IMR-90 (cell line): ENCODE data around the gene ALB. TPM values are rescaled to one million over a fixed set of nuclear protein-coding genes. Genes with fewer than 3 reads are reported as not detected.

Experiments used
- ATAC-seq: fragments of 200-7000 bp; cut with Tn5 transposase; 2 replicates; pipeline ENCODE4 v1.9.1; 2020; ENCODE audit warnings: low read depth, mild to moderate bottlenecking, moderate library complexity
- BruUV-seq: library from RNA; stranded (reverse); fragments of 400-500 nt; replicated peaks from 2 replicates; lab custom pipeline; 2021; lab: Mats Ljungman, UMichigan
- CTCF ChIA-PET: fragments of 300-600 bp; formaldehyde crosslinking; extraction: SDS; loops from one replicate; lab custom pipeline; 2021; ENCODE audit warnings: antibody characterized with exemption; lab: Yijun Ruan, JAX
- POLR2A ChIA-PET: fragments of 300-600 bp; sonication (Branson Sonifier 250); formaldehyde crosslinking; loops from one replicate; lab custom pipeline; 2022; ENCODE audit warnings: antibody characterized with exemption; ENCODE audit not compliant: unreplicated experiment; lab: Charles Lee
- DNase-seq: peaks from one replicate; pipeline ENCODE4 v3.0.0; 2013
- H2AFZ ChIP-seq: replicated peaks from 2 replicates; pipeline ENCODE3; 2013; ENCODE audit warnings: low read length, mild to moderate bottlenecking; ENCODE audit not compliant: poor library complexity
- H2AK5ac ChIP-seq: 2 replicates; pipeline ENCODE4 v1.6.1; 2013; ENCODE audit warnings: low read depth, low read length, inconsistent platforms
- H2AK9ac ChIP-seq: replicated peaks from 2 replicates; pipeline ENCODE3; 2013; ENCODE audit warnings: mild to moderate bottlenecking, low read depth, low read length, moderate library complexity; ENCODE audit not compliant: poor library complexity
- H2BK120ac ChIP-seq: 2 replicates; pipeline ENCODE4 v1.6.1; 2013; ENCODE audit warnings: low read depth, low read length, inconsistent platforms
- H2BK15ac ChIP-seq: 3 replicates; pipeline ENCODE4 v1.6.1; 2013; ENCODE audit warnings: low read depth, low read length, inconsistent platforms
- H2BK20ac ChIP-seq: 2 replicates; pipeline ENCODE4 v1.6.1; 2013; ENCODE audit warnings: low read depth, mild to moderate bottlenecking, inconsistent platforms, low read length, moderate library complexity
- H2BK5ac ChIP-seq: 2 replicates; pipeline ENCODE4 v1.6.1; 2013; ENCODE audit warnings: mild to moderate bottlenecking, low read depth, low read length, inconsistent platforms; ENCODE audit not compliant: poor library complexity, severe bottlenecking
- H3K14ac ChIP-seq: replicated peaks from 2 replicates; pipeline ENCODE4 v1.6.1; 2013; ENCODE audit warnings: low read depth, low read length, inconsistent platforms
- H3K18ac ChIP-seq: 2 replicates; pipeline ENCODE4 v1.6.1; 2013; ENCODE audit warnings: low read depth, low read length, control low read depth
- H3K23ac ChIP-seq: 2 replicates; pipeline ENCODE4 v1.6.1; 2013; ENCODE audit warnings: low read depth, low read length, inconsistent platforms
- H3K27ac ChIP-seq: 2 replicates; pipeline ENCODE4 v1.5.1; 2013; ENCODE audit warnings: mild to moderate bottlenecking, control low read depth, low read length; ENCODE audit not compliant: insufficient read depth
- H3K27me3 ChIP-seq: 2 replicates; pipeline ENCODE4 v1.6.1; 2013; ENCODE audit warnings: low read length; ENCODE audit not compliant: control insufficient read depth, insufficient read depth
- H3K36me3 ChIP-seq: 2 replicates; pipeline ENCODE4 v1.6.1; 2013; ENCODE audit warnings: low read length, mixed read lengths; ENCODE audit not compliant: control insufficient read depth, insufficient read depth
- H3K4ac ChIP-seq: 2 replicates; pipeline ENCODE4 v1.6.1; 2013; ENCODE audit warnings: low read depth, low read length, inconsistent platforms
- H3K4me1 ChIP-seq: 2 replicates; pipeline ENCODE4 v1.6.1; 2013; ENCODE audit warnings: low read length, mixed read lengths; ENCODE audit not compliant: control insufficient read depth, insufficient read depth
- H3K4me2 ChIP-seq: 2 replicates; pipeline ENCODE4 v1.6.1; 2013; ENCODE audit warnings: low read depth, mild to moderate bottlenecking, control low read depth, low read length, moderate library complexity
- H3K4me3 ChIP-seq: 2 replicates; pipeline ENCODE4 v1.5.1; 2013; ENCODE audit warnings: low read depth, mild to moderate bottlenecking, control low read depth, low read length, moderate library complexity; ENCODE audit not compliant: insufficient read depth
- H3K56ac ChIP-seq: 2 replicates; pipeline ENCODE4 v1.6.1; 2013; ENCODE audit warnings: low read length, inconsistent platforms; ENCODE audit not compliant: insufficient read depth; ENCODE audit errors: extremely low read depth
- H3K79me1 ChIP-seq, 2 experiments: 2 replicates each; pipeline ENCODE4 v1.6.1; 2013; ENCODE audit warnings: low read length in 2 of 2, inconsistent platforms in 1 of 2, low read depth in 1 of 2
- H3K9ac ChIP-seq: 2 replicates; pipeline ENCODE4 v1.6.1; 2013; ENCODE audit warnings: low read depth, low read length, control low read depth
- H3K9me1 ChIP-seq: 2 replicates; pipeline ENCODE4 v1.6.1; 2013; ENCODE audit warnings: low read length, inconsistent platforms; ENCODE audit not compliant: insufficient read depth
- H3K9me3 ChIP-seq: 2 replicates; pipeline ENCODE4 v1.6.1; 2013; ENCODE audit warnings: low read length; ENCODE audit not compliant: control insufficient read depth, insufficient read depth
- H4K20me1 ChIP-seq: 2 replicates; pipeline ENCODE4 v1.6.1; 2013; ENCODE audit warnings: low read length, inconsistent platforms; ENCODE audit not compliant: insufficient read depth
- H4K5ac ChIP-seq: 2 replicates; pipeline ENCODE4 v1.6.1; 2013; ENCODE audit warnings: mild to moderate bottlenecking, low read depth, low read length, control low read depth
- H4K8ac ChIP-seq, 2 experiments: 2 replicates each; pipeline ENCODE4 v1.6.1; 2013; ENCODE audit warnings: low read depth in 2 of 2, low read length in 2 of 2, control low read depth in 1 of 2, inconsistent platforms in 1 of 2
- H4K91ac ChIP-seq: 2 replicates; pipeline ENCODE4 v1.6.1; 2013; ENCODE audit warnings: low read depth, low read length, inconsistent platforms; ENCODE audit not compliant: insufficient read depth
- BHLHE40 ChIP-seq: fragments of 150-350 bp; IDR thresholded peaks from 2 replicates; pipeline ENCODE4 v1.6.1; 2016; ENCODE audit warnings: mild to moderate bottlenecking, low read depth, low read length
- CEBPB ChIP-seq: IDR thresholded peaks from 2 replicates; pipeline ENCODE4 v1.6.1; 2012; ENCODE audit warnings: low read depth, low read length, improper control_type of control experiment
- CHD1 ChIP-seq: IDR thresholded peaks from 2 replicates; pipeline ENCODE4 v1.6.1; 2012; ENCODE audit warnings: low read depth, low read length, improper control_type of control experiment
- CTCF ChIP-seq: conservative IDR thresholded peaks from 2 replicates; pipeline ENCODE4 v1.5.1; 2012; ENCODE audit warnings: mild to moderate bottlenecking, low read depth, low read length, improper control_type of control experiment
- FOS ChIP-seq: fragments of 150-350 bp; IDR thresholded peaks from 2 replicates; pipeline ENCODE4 v1.6.1; 2016; ENCODE audit warnings: low read depth, low read length
- RAD21 ChIP-seq: IDR thresholded peaks from 2 replicates; pipeline ENCODE4 v1.6.1; 2012; ENCODE audit warnings: low read length, improper control_type of control experiment
- WGBS, 2 experiments: methylation state at CpG; one replicate each; pipeline versions ENCODE4 v1.1.5 to v1.1.7; 2013; ENCODE audit warnings: missing lambda C conversion rate in 2 of 2; ENCODE audit not compliant: insufficient read length in 1 of 2; ENCODE audit errors: extremely low coverage in 2 of 2; 5-methylcytosine and 5-hydroxymethylcytosine counted together
- dilution Hi-C: fragments of 300-500 bp; cut with HindIII; formaldehyde crosslinking; loops from one replicate; pipeline ENCODE4 v1.14.3; 2018; ENCODE audit warnings: low sequenced_read_pairs; ENCODE audit not compliant: unreplicated experiment
- in situ Hi-C: fragments of 300-500 bp; cut with MboI; formaldehyde crosslinking; loops from 3 replicates; pipeline ENCODE4 v1.14.3; 2019; ENCODE audit warnings: low sequenced_read_pairs, inconsistent platforms, mixed read lengths
- intact Hi-C: fragments of 100-400 bp; cut with micrococcal nuclease; formaldehyde crosslinking; loops from 2 replicates; pipeline ENCODE4 v1.10.0; 2022
- polyA plus RNA-seq, 3 experiments: library from polyadenylated mRNA; depleted of rRNA; stranded (reverse); fragments of >200 nt; gene quantifications; 2 replicates each; pipeline ENCODE4 v1.2.3, GENCODE V29; 2012; ENCODE audit warnings: low replicate concordance in 1 of 3
- total RNA-seq: library from RNA; depleted of rRNA; stranded (reverse); fragments of >200 nt; gene quantifications from 2 replicates; pipeline ENCODE4 v1.2.3, GENCODE V29; 2012

The ALB gene
- total and polyA plus RNA-seq, 2 of the 4 experiments (the other 2 are of a cell fraction) = not detected

- H3K56ac ChIP-seq = no peak overlapping the region
- H4K8ac ChIP-seq = no peak overlapping the region
- no peak overlapping the region for H2AFZ ChIP-seq
- DNase-seq (no peak), ATAC-seq (no peak)
- no TSS peak for BruUV-seq
- dilution Hi-C loops = no loop called here
- peaks cover 2% of the 10 kb centered on the region; the same call in 1 of the 2 replicates for H3K27me3 ChIP-seq
- no peak for TF ChIP-seq BHLHE40
- TF ChIP-seq RAD21 = no peak
- TF ChIP-seq CHD1 = no peak
- TF ChIP-seq FOS = no peak
- TF ChIP-seq CTCF = no peak
- TF ChIP-seq CEBPB = no peak
- H2BK5ac ChIP-seq = no peak overlapping the region
- no peak overlapping the region for H2AK9ac ChIP-seq
- in situ Hi-C loops = no loop called here
- no peak overlapping the region for H2BK15ac ChIP-seq
- no peak overlapping the region for H3K9ac ChIP-seq
- H4K91ac ChIP-seq = no peak overlapping the region
- no peak overlapping the region for H2BK120ac ChIP-seq
- no peak overlapping the region for H3K14ac ChIP-seq
- H3K27ac ChIP-seq = no peak overlapping the region
- intact Hi-C loops = loop anchor here (10.0 kb wide), 1 partner anchor 212 kb away; no protein-coding TSS in a partner anchor
- WGBS, 2 experiments = no CpG with 5 or more reads among the region's 3 CpGs
- no peaks in the 10 kb centered on the region for H4K20me1 ChIP-seq
- CTCF ChIA-PET = interaction anchor here (1.0 kb wide), 1 partner anchor 101 kb away, joined by 3 read pairs; no protein-coding TSS in a partner anchor
- no peak overlapping the region for H3K4ac ChIP-seq
- H2AK5ac ChIP-seq = no peak overlapping the region
- H3K4me1 ChIP-seq = no peaks in the 10 kb centered on the region
- no peak overlapping the region for H3K4me3 ChIP-seq
- no peak overlapping the region for H3K23ac ChIP-seq
- no peak overlapping the region for H3K4me2 ChIP-seq
- H3K9me3 ChIP-seq = no peaks in the 10 kb centered on the region
- no peaks in the 10 kb centered on the region for H3K36me3 ChIP-seq
- H3K18ac ChIP-seq = no peak overlapping the region
- H3K9me1 ChIP-seq = no peaks in the 10 kb centered on the region
- POLR2A ChIA-PET = no interaction called here
- no peaks in the 10 kb centered on the region for H3K79me1 ChIP-seq
- H4K5ac ChIP-seq = no peak overlapping the region
- no peak overlapping the region for H2BK20ac ChIP-seq
Measured at GRCh38 chr4:73443224-73443623, 39.1 kb downstream of the ALB start.
